NCI-H1417 (cell line): ENCODE measurements around the gene WDFY1.

Experiments used
- DNase-seq, 3 experiments: peaks; one replicate each; lab custom pipeline; 2025; lab: John Stamatoyannopoulos, UW

The WDFY1 gene

DNA sequence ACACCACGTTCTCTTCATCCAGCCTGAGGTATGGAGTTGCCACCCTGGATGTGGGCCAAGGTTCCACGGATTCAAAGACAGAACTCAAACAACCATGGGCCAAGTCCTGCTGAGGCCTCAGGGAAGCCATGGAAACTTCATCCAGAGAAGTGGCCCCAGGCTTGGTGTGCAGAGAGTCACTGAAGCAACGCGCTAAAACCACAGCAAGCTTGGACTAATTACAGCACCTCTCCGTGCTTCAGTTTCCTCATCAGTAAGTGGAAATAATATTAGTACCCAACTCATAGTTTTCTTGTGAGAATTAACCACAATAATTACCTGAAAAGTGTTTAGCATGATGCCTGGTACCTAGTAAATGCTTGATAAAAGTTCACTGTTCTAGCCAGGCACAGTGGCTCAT, 88.6 kb downstream of the WDFY1 start:
- DNase-seq: no peak

GRCh38 chr2:223856021-223856420, 89.1 kb downstream of the WDFY1 start:
- DNase-seq: no peak

DNA sequence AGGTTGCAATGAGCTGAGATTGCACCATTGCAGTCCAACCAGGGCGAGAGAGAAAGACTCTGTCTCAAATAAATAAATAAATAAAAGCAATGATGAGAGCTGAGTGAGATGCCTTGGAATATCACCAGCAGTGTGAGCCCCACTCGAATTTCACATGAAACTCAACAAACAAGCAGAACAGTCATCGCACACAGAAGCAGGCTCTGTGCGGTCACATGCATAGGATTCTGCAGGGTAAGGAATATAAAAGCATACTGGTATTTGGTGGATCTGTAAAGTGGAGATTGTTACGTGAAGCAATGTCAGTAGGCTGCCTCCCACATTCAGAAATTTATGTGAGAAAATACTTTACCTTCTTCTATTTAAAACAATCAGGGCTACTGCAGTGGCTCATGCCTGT, 89.7 kb downstream of the WDFY1 start:
- no peak for DNase-seq

- no peak for DNase-seq
These were observed 90.4 kb downstream of the WDFY1 start for GRCh38 chr2:223854741-223855140.

DNA sequence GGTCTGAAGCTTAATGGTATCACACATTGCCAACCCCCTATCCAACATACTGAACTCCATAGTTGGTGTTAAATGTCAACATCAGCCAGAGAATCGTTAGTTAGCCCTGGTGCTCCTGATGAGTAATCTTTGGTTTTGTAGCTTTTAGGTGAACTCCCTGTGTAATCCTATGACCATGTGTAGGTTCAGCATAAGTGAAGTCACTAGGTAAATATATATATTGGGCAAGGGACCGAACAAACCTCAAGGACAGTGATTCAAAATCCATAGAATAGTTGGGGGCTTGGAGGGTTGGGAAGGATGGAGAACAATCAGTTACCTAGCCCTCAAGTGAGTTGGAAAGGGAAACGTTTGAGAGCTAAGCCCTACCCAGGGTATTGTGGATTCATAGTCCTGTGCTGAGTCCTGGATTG, 91.7 kb downstream of the WDFY1 start:
- no peak for DNase-seq

- no peak for DNase-seq
These were observed 92.8 kb downstream of the WDFY1 start for GRCh38 chr2:223852281-223852795.

- no peak for DNase-seq
These were observed 97.7 kb downstream of the WDFY1 start for GRCh38 chr2:223847410-223847809.

- no peak for DNase-seq
These were observed 98.6 kb downstream of the WDFY1 start for GRCh38 chr2:223846515-223846914.

DNA sequence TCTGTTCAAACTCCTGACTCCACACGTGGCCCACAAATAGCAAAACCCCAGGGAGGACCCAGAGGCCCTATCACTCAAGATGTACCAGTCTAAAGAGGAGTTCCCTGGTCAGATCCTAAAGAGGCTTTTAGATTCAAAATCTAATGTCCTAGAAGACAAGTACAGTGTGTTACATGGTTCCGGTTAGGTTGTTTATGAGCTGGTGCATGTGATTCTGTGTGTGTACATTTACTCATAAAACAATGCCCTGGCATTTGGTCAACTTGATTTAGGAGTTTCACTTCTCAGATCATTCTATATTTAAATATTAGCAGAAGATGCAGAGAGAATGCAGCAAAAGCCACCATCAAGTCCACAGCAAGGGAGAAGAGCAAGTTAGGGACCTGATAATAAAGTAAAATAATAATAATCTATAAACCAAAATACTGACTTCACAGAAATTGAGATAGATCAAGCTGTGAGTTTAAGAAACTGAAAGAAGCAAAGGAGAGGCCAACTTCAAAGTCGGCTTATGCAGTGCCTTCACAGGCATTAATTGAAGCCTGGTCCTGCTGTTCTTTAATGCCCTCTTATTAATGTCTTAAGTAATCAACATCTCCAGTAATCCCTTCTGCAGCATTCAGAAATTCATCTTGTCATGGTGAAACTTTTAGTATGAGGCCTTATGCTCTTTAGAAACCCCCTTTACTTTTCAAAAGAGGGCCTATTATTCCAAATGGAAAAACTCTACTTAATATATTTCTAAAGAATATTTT, 103.5 kb downstream of the WDFY1 start:
- no peak for DNase-seq

GRCh38 chr2:223837287-223838061, 107.7 kb downstream of the WDFY1 start, which contains the start of gene AP1S3:
Gene AP1S3, minus strand, starts transcription at chr2:223837582. Its CDS starts 132 bp downstream, at chr2:223837450.
- DNase-seq: peak; percentile 59 to 89 (median 88)

- no peak for DNase-seq
These were observed 109.2 kb downstream of the WDFY1 start for GRCh38 chr2:223835701-223836532.

- no peak for DNase-seq
These were observed 110.7 kb downstream of the WDFY1 start for GRCh38 chr2:223834431-223834830.

- no peak for DNase-seq
These were observed 112.8 kb downstream of the WDFY1 start for GRCh38 chr2:223832241-223832903.

GRCh38 chr2:223829128-223829527, 116.0 kb downstream of the WDFY1 start:
- DNase-seq: no peak

- no peak for DNase-seq
These were observed 116.8 kb downstream of the WDFY1 start for GRCh38 chr2:223828314-223828713.

- DNase-seq: no peak
These were observed 118.1 kb downstream of the WDFY1 start for GRCh38 chr2:223826995-223827394.
